ENCODE measurements around the gene SND1. TPM values are rescaled to one million over a fixed set of nuclear protein-coding genes. Genes with fewer than 3 reads are reported as not detected.

The SND1 gene
- total RNA-seq, 1 experiment from 2014 or later, result 139 TPM

DNA sequence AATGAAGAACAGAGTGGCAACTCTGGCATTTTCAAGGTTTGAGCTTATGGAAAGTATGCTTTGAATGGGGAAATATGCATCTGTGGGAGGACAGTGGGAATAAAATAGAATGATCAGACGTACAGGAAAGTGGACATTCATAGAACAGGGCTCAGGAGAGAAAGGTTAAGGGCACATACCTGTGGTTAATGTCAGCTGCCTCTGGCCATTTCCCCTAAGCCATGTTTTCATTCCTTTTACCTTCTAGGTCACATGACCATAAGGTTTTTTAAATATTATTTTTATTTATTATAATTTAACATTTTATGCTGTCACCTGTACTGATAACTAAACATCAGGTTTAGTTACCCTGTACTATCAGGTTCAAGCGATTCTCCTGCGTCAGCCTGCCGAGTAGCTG, 326.4 kb downstream of the SND1 start:
- Histone ChIP-seq H3K79me2 (ENCODE audit: low read length) (no peaks in the 10 kb centered on the region), H3K36me3 (ENCODE audit: low read depth, low read length) (peaks cover 34% of the 10 kb centered on the region), H4K20me1 (ENCODE audit: low read length) (no peaks in the 10 kb centered on the region), H3K9me3 (ENCODE audit: low read length) (peaks cover 6% of the 10 kb centered on the region; the same call in 1 of the 2 replicates), H3K4me3 (ENCODE audit: low read length) (no peak overlapping the region), H3K27me3 (ENCODE audit: low read length) (no peaks in the 10 kb centered on the region), H3K4me2 (ENCODE audit: low read length) (no peak overlapping the region), H3F3A (ENCODE audit: low read length, unreplicated experiment) (no peaks in the 10 kb centered on the region), H3K4me1 (ENCODE audit: insufficient read depth, low read length) (no peaks in the 10 kb centered on the region), H3K9me2 (replicated peaks; ENCODE audit: low read length) (no peaks in the 10 kb centered on the region), H3K27ac (ENCODE audit: low read length) (no peak overlapping the region), H3K9ac (ENCODE audit: low read length) (no peak overlapping the region), H2AFZ (ENCODE audit: low read length) (no peak overlapping the region)
- intact Hi-C loops (cut with micrococcal nuclease), result no loop called here
- CTCF ChIA-PET, result no interaction called here
- TF ChIP-seq EZH2phosphoT487 (IDR thresholded peaks at IDR 0.05; ENCODE audit: borderline replicate concordance, low read length) (no peak), EZH2 (IDR thresholded peaks at IDR 0.05; ENCODE audit: low read length, unreplicated experiment) (no peak)
- TF ChIP-seq, protein P1, sequence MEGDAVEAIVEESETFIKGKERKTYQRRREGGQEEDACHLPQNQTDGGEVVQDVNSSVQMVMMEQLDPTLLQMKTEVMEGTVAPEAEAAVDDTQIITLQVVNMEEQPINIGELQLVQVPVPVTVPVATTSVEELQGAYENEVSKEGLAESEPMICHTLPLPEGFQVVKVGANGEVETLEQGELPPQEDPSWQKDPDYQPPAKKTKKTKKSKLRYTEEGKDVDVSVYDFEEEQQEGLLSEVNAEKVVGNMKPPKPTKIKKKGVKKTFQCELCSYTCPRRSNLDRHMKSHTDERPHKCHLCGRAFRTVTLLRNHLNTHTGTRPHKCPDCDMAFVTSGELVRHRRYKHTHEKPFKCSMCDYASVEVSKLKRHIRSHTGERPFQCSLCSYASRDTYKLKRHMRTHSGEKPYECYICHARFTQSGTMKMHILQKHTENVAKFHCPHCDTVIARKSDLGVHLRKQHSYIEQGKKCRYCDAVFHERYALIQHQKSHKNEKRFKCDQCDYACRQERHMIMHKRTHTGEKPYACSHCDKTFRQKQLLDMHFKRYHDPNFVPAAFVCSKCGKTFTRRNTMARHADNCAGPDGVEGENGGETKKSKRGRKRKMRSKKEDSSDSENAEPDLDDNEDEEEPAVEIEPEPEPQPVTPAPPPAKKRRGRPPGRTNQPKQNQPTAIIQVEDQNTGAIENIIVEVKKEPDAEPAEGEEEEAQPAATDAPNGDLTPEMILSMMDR (conservative IDR thresholded peaks at IDR 0.05; ENCODE audit: low read depth, low read length), result no peak
- ATAC-seq (no peak), DNase-seq (no peak)
- POLR2A ChIA-PET (ENCODE audit: unreplicated experiment), result no interaction called here
- no TSS peak for BruUV-seq (replicated peaks)

DNA sequence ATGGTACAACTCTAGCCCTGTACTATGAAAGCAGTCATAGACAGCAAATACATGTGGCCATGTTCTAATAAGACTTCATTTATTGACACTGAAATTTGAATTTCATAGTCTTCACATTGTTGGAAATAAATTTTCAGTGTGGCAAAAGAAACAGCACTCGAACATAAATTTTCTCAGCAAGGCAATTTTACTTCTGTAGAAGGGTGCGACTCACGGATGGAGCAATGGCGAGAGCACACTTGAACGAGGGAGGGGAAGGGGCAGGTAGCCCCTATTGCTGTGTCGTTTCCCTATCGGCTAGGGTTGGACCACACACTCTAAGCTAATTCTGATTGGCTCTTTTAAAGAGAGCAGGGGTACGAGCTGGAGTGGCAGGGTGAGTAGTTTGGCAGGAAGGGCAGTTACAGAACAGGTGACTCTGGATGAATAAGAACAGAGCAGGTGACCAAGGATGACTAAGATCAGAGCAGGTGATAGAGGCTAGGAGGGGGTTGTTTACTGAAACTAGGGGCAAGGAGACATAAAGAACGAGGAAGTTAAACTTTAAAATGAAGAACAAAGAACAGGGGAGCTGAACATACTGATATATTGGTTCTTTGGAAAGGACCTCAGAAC, 327.2 kb downstream of the SND1 start:
- ChIA-PET POLR2A (ENCODE audit: unreplicated experiment) (no interaction called here), CTCF (no interaction called here)
- no peak overlapping the region for H3K9ac ChIP-seq (ENCODE audit: low read length)
- H2AFZ ChIP-seq (ENCODE audit: low read length), result no peak overlapping the region
- BruUV-seq (replicated peaks), result no TSS peak
- H3K79me2 ChIP-seq (ENCODE audit: low read length), result no peaks in the 10 kb centered on the region
- no peak overlapping the region for H3K4me3 ChIP-seq (ENCODE audit: low read length)
- peaks cover 4% of the 10 kb centered on the region; the same call in 1 of the 2 replicates for H3K4me1 ChIP-seq (ENCODE audit: insufficient read depth, low read length)
- intact Hi-C loops (cut with micrococcal nuclease), result no loop called here
- DNase-seq (no peak), ATAC-seq (no peak)
- peaks cover 34% of the 10 kb centered on the region for H3K36me3 ChIP-seq (ENCODE audit: low read depth, low read length)
- H3K27me3 ChIP-seq (ENCODE audit: low read length), result no peaks in the 10 kb centered on the region
- no peak overlapping the region for H3K27ac ChIP-seq (ENCODE audit: low read length)
- no peaks in the 10 kb centered on the region for H4K20me1 ChIP-seq (ENCODE audit: low read length)
- no peak overlapping the region for H3K4me2 ChIP-seq (ENCODE audit: low read length)
- no peaks in the 10 kb centered on the region for H3F3A ChIP-seq (ENCODE audit: low read length, unreplicated experiment)
- TF ChIP-seq EZH2phosphoT487 (IDR thresholded peaks at IDR 0.05; ENCODE audit: borderline replicate concordance, low read length), result no peak
- no peak for TF ChIP-seq EZH2 (IDR thresholded peaks at IDR 0.05; ENCODE audit: low read length, unreplicated experiment)
- TF ChIP-seq, protein P1 (conservative IDR thresholded peaks at IDR 0.05; ENCODE audit: low read depth, low read length), result no peak
- no peaks in the 10 kb centered on the region for H3K9me2 ChIP-seq (replicated peaks; ENCODE audit: low read length)
- H3K9me3 ChIP-seq (ENCODE audit: low read length), result peaks cover 6% of the 10 kb centered on the region; the same call in 1 of the 2 replicates

DNA sequence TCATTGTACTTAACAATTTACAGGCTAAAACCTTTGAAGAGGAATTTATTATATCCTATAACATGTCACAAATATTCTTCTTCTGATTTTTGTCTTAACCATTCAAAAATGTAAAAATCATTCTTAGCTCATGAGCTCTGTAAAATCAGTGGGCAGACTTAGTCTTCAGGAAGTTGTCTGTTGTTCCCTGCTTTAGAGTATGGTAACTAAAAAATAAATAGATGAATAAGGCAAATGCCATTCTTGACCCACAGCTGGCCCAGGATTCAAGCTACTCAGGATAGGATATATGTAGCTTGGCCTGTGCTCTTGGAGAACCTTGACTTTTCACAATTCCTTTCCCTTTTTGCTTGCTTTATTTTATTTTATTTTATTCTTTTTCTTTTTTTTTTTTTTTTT, 327.7 kb downstream of the SND1 start:
- Histone ChIP-seq H3K4me2 (ENCODE audit: low read length) (no peak overlapping the region), H3K79me2 (ENCODE audit: low read length) (no peaks in the 10 kb centered on the region), H3F3A (ENCODE audit: low read length, unreplicated experiment) (no peaks in the 10 kb centered on the region), H3K27ac (ENCODE audit: low read length) (no peak overlapping the region), H4K20me1 (ENCODE audit: low read length) (no peaks in the 10 kb centered on the region), H3K27me3 (ENCODE audit: low read length) (no peaks in the 10 kb centered on the region), H3K4me1 (ENCODE audit: insufficient read depth, low read length) (peaks cover 4% of the 10 kb centered on the region; the same call in 1 of the 2 replicates), H3K36me3 (ENCODE audit: low read depth, low read length) (peaks cover 34% of the 10 kb centered on the region), H3K9me2 (replicated peaks; ENCODE audit: low read length) (no peaks in the 10 kb centered on the region), H2AFZ (ENCODE audit: low read length) (no peak overlapping the region), H3K4me3 (ENCODE audit: low read length) (no peak overlapping the region), H3K9ac (ENCODE audit: low read length) (no peak overlapping the region), H3K9me3 (ENCODE audit: low read length) (peaks cover 6% of the 10 kb centered on the region; the same call in 1 of the 2 replicates)
- no TSS peak for BruUV-seq (replicated peaks)
- ChIA-PET POLR2A (ENCODE audit: unreplicated experiment) (no interaction called here), CTCF (no interaction called here)
- intact Hi-C loops (cut with micrococcal nuclease), result no loop called here
- ATAC-seq, result no peak
- no peak for DNase-seq
- TF ChIP-seq, protein P1 (conservative IDR thresholded peaks at IDR 0.05; ENCODE audit: low read depth, low read length), result no peak
- TF ChIP-seq EZH2phosphoT487 (IDR thresholded peaks at IDR 0.05; ENCODE audit: borderline replicate concordance, low read length), result no peak
- no peak for TF ChIP-seq EZH2 (IDR thresholded peaks at IDR 0.05; ENCODE audit: low read length, unreplicated experiment)

Measured in PC-3 (cell line).